Measurements from ENCODE around the gene DTX1. TPM values are rescaled to one million over a fixed set of nuclear protein-coding genes. Genes with fewer than 3 reads are reported as not detected.

DTX1 gene
- total RNA-seq, 4 donors from 2014 or later = 1.1 to 3.4 (median 1.7) TPM

GRCh38 chr12:113069751-113070116, 13.2 kb downstream of the DTX1 start:
- TF ChIP-seq POLR2A (IDR thresholded peaks at IDR 0.05) = no peak
- TF ChIP-seq CTCF (IDR thresholded peaks at IDR 0.05) = no peak
- no peak for TF ChIP-seq POLR2AphosphoS5 (IDR thresholded peaks at IDR 0.05)
- TF ChIP-seq EP300 (IDR thresholded peaks at IDR 0.05) = no peak
- WGBS = 70% methylated on average over 2 of the region's 6 CpGs
- H3K27ac ChIP-seq = no peak overlapping the region

GRCh38 chr12:113070117-113070906, 13.8 kb downstream of the DTX1 start:
- no peak for DNase-seq (ENCODE audit: low spot score in 2 of 2)
- H3K4me3 ChIP-seq = no peak overlapping the region
- H3K27me3 ChIP-seq = peaks cover 7% of the 10 kb centered on the region
- H3K4me1 ChIP-seq = peaks cover 9% of the 10 kb centered on the region
- WGBS = 56% methylated on average over 12 of the region's 15 CpGs
- no peaks in the 10 kb centered on the region for H3K9me3 ChIP-seq
- H3K36me3 ChIP-seq = no peaks in the 10 kb centered on the region
- no peak for TF ChIP-seq EP300 (IDR thresholded peaks at IDR 0.05)
- no peak for TF ChIP-seq POLR2A (IDR thresholded peaks at IDR 0.05)
- no peak for TF ChIP-seq POLR2AphosphoS5 (IDR thresholded peaks at IDR 0.05)
- H3K27ac ChIP-seq = no peak overlapping the region

More at GRCh38 chr12:113069751-113070116, 13.2 kb downstream of the DTX1 start:
- H3K9me3 ChIP-seq = no peaks in the 10 kb centered on the region
- H3K4me3 ChIP-seq = no peak overlapping the region
- no peak for DNase-seq (ENCODE audit: low spot score in 2 of 2)
- H3K36me3 ChIP-seq = no peaks in the 10 kb centered on the region
- peaks cover 13% of the 10 kb centered on the region for H3K27me3 ChIP-seq
- H3K4me1 ChIP-seq = peaks cover 11% of the 10 kb centered on the region

GRCh38 chr12:113071135-113072112, 14.9 kb downstream of the DTX1 start:
- TF ChIP-seq CTCF (IDR thresholded peaks at IDR 0.05) (no peak), EP300 (IDR thresholded peaks at IDR 0.05) (no peak), POLR2A (IDR thresholded peaks at IDR 0.05) (no peak), POLR2AphosphoS5 (IDR thresholded peaks at IDR 0.05) (no peak)
- no peak overlapping the region for H3K4me3 ChIP-seq
- peaks cover 9% of the 10 kb centered on the region for H3K4me1 ChIP-seq
- 63% methylated on average over 21 of the region's 21 CpGs for WGBS
- peaks cover 3% of the 10 kb centered on the region for H3K27me3 ChIP-seq
- H3K36me3 ChIP-seq = no peaks in the 10 kb centered on the region
- H3K9me3 ChIP-seq = no peaks in the 10 kb centered on the region
- peak overlapping the region; percentile 54 for H3K27ac ChIP-seq
- no peak for DNase-seq (ENCODE audit: low spot score in 2 of 2)

- H3K36me3 ChIP-seq = no peaks in the 10 kb centered on the region
- H3K4me3 ChIP-seq = no peak overlapping the region
- H3K27ac ChIP-seq = no peak overlapping the region
- no peak for DNase-seq (ENCODE audit: low spot score in 2 of 2)
- TF ChIP-seq POLR2A (IDR thresholded peaks at IDR 0.05) = no peak
- TF ChIP-seq EP300 (IDR thresholded peaks at IDR 0.05) = no peak
- TF ChIP-seq POLR2AphosphoS5 (IDR thresholded peaks at IDR 0.05) = no peak
- TF ChIP-seq CTCF (IDR thresholded peaks at IDR 0.05) = no peak
- peaks cover 9% of the 10 kb centered on the region for H3K4me1 ChIP-seq
- 93% methylated on average over 3 of the region's 3 CpGs for WGBS
- H3K27me3 ChIP-seq = peaks cover 8% of the 10 kb centered on the region
- H3K9me3 ChIP-seq = no peaks in the 10 kb centered on the region
These were observed 15.6 kb downstream of the DTX1 start for GRCh38 chr12:113072136-113072535.

GRCh38 chr12:113073586-113073985, 17.1 kb downstream of the DTX1 start:
- no peak for TF ChIP-seq EP300 (IDR thresholded peaks at IDR 0.05)
- TF ChIP-seq POLR2A (IDR thresholded peaks at IDR 0.05) = no peak
- TF ChIP-seq CTCF (IDR thresholded peaks at IDR 0.05) = no peak
- no peak for TF ChIP-seq POLR2AphosphoS5 (IDR thresholded peaks at IDR 0.05)
- Histone ChIP-seq H3K4me3 (no peak overlapping the region), H3K4me1 (peaks cover 12% of the 10 kb centered on the region), H3K9me3 (no peaks in the 10 kb centered on the region), H3K36me3 (no peaks in the 10 kb centered on the region), H3K27me3 (peaks cover 22% of the 10 kb centered on the region), H3K27ac (no peak overlapping the region)
- WGBS = 76% methylated on average over 2 of the region's 3 CpGs
- DNase-seq (ENCODE audit: low spot score in 2 of 2) = no peak

Data from suprapubic skin (tissue), 4 donors.